IMR-90 (cell line): Measurements from ENCODE around the gene THSD7B. TPM values are rescaled to one million over a fixed set of nuclear protein-coding genes. Genes with fewer than 3 reads are reported as not detected.

Experiments used
- ATAC-seq: fragments of 200-7000 bp; cut with Tn5 transposase; 2 replicates; pipeline ENCODE4 v1.9.1; 2020; ENCODE audit warnings: low read depth, mild to moderate bottlenecking, moderate library complexity
- BruUV-seq: library from RNA; stranded (reverse); fragments of 400-500 nt; replicated peaks from 2 replicates; lab custom pipeline; 2021; lab: Mats Ljungman, UMichigan
- CTCF ChIA-PET: fragments of 300-600 bp; formaldehyde crosslinking; extraction: SDS; loops from one replicate; lab custom pipeline; 2021; ENCODE audit warnings: antibody characterized with exemption; lab: Yijun Ruan, JAX
- POLR2A ChIA-PET: fragments of 300-600 bp; sonication (Branson Sonifier 250); formaldehyde crosslinking; loops from one replicate; lab custom pipeline; 2022; ENCODE audit warnings: antibody characterized with exemption; ENCODE audit not compliant: unreplicated experiment; lab: Charles Lee
- DNase-seq: peaks from one replicate; pipeline ENCODE4 v3.0.0; 2013
- H2AFZ ChIP-seq: replicated peaks from 2 replicates; pipeline ENCODE3; 2013; ENCODE audit warnings: low read length, mild to moderate bottlenecking; ENCODE audit not compliant: poor library complexity
- H2AK5ac ChIP-seq: 2 replicates; pipeline ENCODE4 v1.6.1; 2013; ENCODE audit warnings: low read depth, low read length, inconsistent platforms
- H2AK9ac ChIP-seq: replicated peaks from 2 replicates; pipeline ENCODE3; 2013; ENCODE audit warnings: mild to moderate bottlenecking, low read depth, low read length, moderate library complexity; ENCODE audit not compliant: poor library complexity
- H2BK120ac ChIP-seq: 2 replicates; pipeline ENCODE4 v1.6.1; 2013; ENCODE audit warnings: low read depth, low read length, inconsistent platforms
- H2BK15ac ChIP-seq: 3 replicates; pipeline ENCODE4 v1.6.1; 2013; ENCODE audit warnings: low read depth, low read length, inconsistent platforms
- H2BK20ac ChIP-seq: 2 replicates; pipeline ENCODE4 v1.6.1; 2013; ENCODE audit warnings: low read depth, mild to moderate bottlenecking, inconsistent platforms, low read length, moderate library complexity
- H2BK5ac ChIP-seq: 2 replicates; pipeline ENCODE4 v1.6.1; 2013; ENCODE audit warnings: mild to moderate bottlenecking, low read depth, low read length, inconsistent platforms; ENCODE audit not compliant: poor library complexity, severe bottlenecking
- H3K14ac ChIP-seq: replicated peaks from 2 replicates; pipeline ENCODE4 v1.6.1; 2013; ENCODE audit warnings: low read depth, low read length, inconsistent platforms
- H3K18ac ChIP-seq: 2 replicates; pipeline ENCODE4 v1.6.1; 2013; ENCODE audit warnings: low read depth, low read length, control low read depth
- H3K23ac ChIP-seq: 2 replicates; pipeline ENCODE4 v1.6.1; 2013; ENCODE audit warnings: low read depth, low read length, inconsistent platforms
- H3K27ac ChIP-seq: 2 replicates; pipeline ENCODE4 v1.5.1; 2013; ENCODE audit warnings: mild to moderate bottlenecking, control low read depth, low read length; ENCODE audit not compliant: insufficient read depth
- H3K27me3 ChIP-seq: 2 replicates; pipeline ENCODE4 v1.6.1; 2013; ENCODE audit warnings: low read length; ENCODE audit not compliant: control insufficient read depth, insufficient read depth
- H3K36me3 ChIP-seq: 2 replicates; pipeline ENCODE4 v1.6.1; 2013; ENCODE audit warnings: low read length, mixed read lengths; ENCODE audit not compliant: control insufficient read depth, insufficient read depth
- H3K4ac ChIP-seq: 2 replicates; pipeline ENCODE4 v1.6.1; 2013; ENCODE audit warnings: low read depth, low read length, inconsistent platforms
- H3K4me1 ChIP-seq: 2 replicates; pipeline ENCODE4 v1.6.1; 2013; ENCODE audit warnings: low read length, mixed read lengths; ENCODE audit not compliant: control insufficient read depth, insufficient read depth
- H3K4me2 ChIP-seq: 2 replicates; pipeline ENCODE4 v1.6.1; 2013; ENCODE audit warnings: low read depth, mild to moderate bottlenecking, control low read depth, low read length, moderate library complexity
- H3K4me3 ChIP-seq: 2 replicates; pipeline ENCODE4 v1.5.1; 2013; ENCODE audit warnings: low read depth, mild to moderate bottlenecking, control low read depth, low read length, moderate library complexity; ENCODE audit not compliant: insufficient read depth
- H3K56ac ChIP-seq: 2 replicates; pipeline ENCODE4 v1.6.1; 2013; ENCODE audit warnings: low read length, inconsistent platforms; ENCODE audit not compliant: insufficient read depth; ENCODE audit errors: extremely low read depth
- H3K79me1 ChIP-seq, 2 experiments: 2 replicates each; pipeline ENCODE4 v1.6.1; 2013; ENCODE audit warnings: low read length in 2 of 2, inconsistent platforms in 1 of 2, low read depth in 1 of 2
- H3K9ac ChIP-seq: 2 replicates; pipeline ENCODE4 v1.6.1; 2013; ENCODE audit warnings: low read depth, low read length, control low read depth
- H3K9me1 ChIP-seq: 2 replicates; pipeline ENCODE4 v1.6.1; 2013; ENCODE audit warnings: low read length, inconsistent platforms; ENCODE audit not compliant: insufficient read depth
- H3K9me3 ChIP-seq: 2 replicates; pipeline ENCODE4 v1.6.1; 2013; ENCODE audit warnings: low read length; ENCODE audit not compliant: control insufficient read depth, insufficient read depth
- H4K20me1 ChIP-seq: 2 replicates; pipeline ENCODE4 v1.6.1; 2013; ENCODE audit warnings: low read length, inconsistent platforms; ENCODE audit not compliant: insufficient read depth
- H4K5ac ChIP-seq: 2 replicates; pipeline ENCODE4 v1.6.1; 2013; ENCODE audit warnings: mild to moderate bottlenecking, low read depth, low read length, control low read depth
- H4K8ac ChIP-seq, 2 experiments: 2 replicates each; pipeline ENCODE4 v1.6.1; 2013; ENCODE audit warnings: low read depth in 2 of 2, low read length in 2 of 2, control low read depth in 1 of 2, inconsistent platforms in 1 of 2
- H4K91ac ChIP-seq: 2 replicates; pipeline ENCODE4 v1.6.1; 2013; ENCODE audit warnings: low read depth, low read length, inconsistent platforms; ENCODE audit not compliant: insufficient read depth
- BHLHE40 ChIP-seq: fragments of 150-350 bp; IDR thresholded peaks from 2 replicates; pipeline ENCODE4 v1.6.1; 2016; ENCODE audit warnings: mild to moderate bottlenecking, low read depth, low read length
- CEBPB ChIP-seq: IDR thresholded peaks from 2 replicates; pipeline ENCODE4 v1.6.1; 2012; ENCODE audit warnings: low read depth, low read length, improper control_type of control experiment
- CHD1 ChIP-seq: IDR thresholded peaks from 2 replicates; pipeline ENCODE4 v1.6.1; 2012; ENCODE audit warnings: low read depth, low read length, improper control_type of control experiment
- CTCF ChIP-seq: conservative IDR thresholded peaks from 2 replicates; pipeline ENCODE4 v1.5.1; 2012; ENCODE audit warnings: mild to moderate bottlenecking, low read depth, low read length, improper control_type of control experiment
- ELK1 ChIP-seq: fragments of 150-350 bp; IDR thresholded peaks from 2 replicates; pipeline ENCODE4 v1.6.1; 2016; ENCODE audit warnings: low read depth, mild to moderate bottlenecking, low read length, moderate library complexity, borderline replicate concordance
- FOS ChIP-seq: fragments of 150-350 bp; IDR thresholded peaks from 2 replicates; pipeline ENCODE4 v1.6.1; 2016; ENCODE audit warnings: low read depth, low read length
- MAFK ChIP-seq: IDR thresholded peaks from 2 replicates; pipeline ENCODE4 v1.6.1; 2012; ENCODE audit warnings: low read depth, low read length, improper control_type of control experiment
- MAZ ChIP-seq: IDR thresholded peaks from 2 replicates; pipeline ENCODE4 v1.6.1; 2012; ENCODE audit warnings: low read depth, mild to moderate bottlenecking, low read length, improper control_type of control experiment, moderate library complexity, borderline replicate concordance
- MXI1 ChIP-seq: IDR thresholded peaks from 2 replicates; pipeline ENCODE4 v1.6.1; 2012; ENCODE audit warnings: low read depth, mild to moderate bottlenecking, low read length, moderate library complexity, borderline replicate concordance
- NFE2L2 ChIP-seq: fragments of 150-350 bp; IDR thresholded peaks from 2 replicates; pipeline ENCODE4 v1.6.1; 2016; ENCODE audit warnings: low read depth, mild to moderate bottlenecking, low read length
- POLR2A ChIP-seq: IDR thresholded peaks from 2 replicates; pipeline ENCODE4 v1.6.1; 2012; ENCODE audit warnings: mild to moderate bottlenecking, low read depth, low read length
- RAD21 ChIP-seq: IDR thresholded peaks from 2 replicates; pipeline ENCODE4 v1.6.1; 2012; ENCODE audit warnings: low read length, improper control_type of control experiment
- RCOR1 ChIP-seq: IDR thresholded peaks from 2 replicates; pipeline ENCODE4 v1.6.1; 2012; ENCODE audit warnings: mild to moderate bottlenecking, low read length, improper control_type of control experiment; ENCODE audit not compliant: insufficient replicate concordance
- RFX5 ChIP-seq: IDR thresholded peaks from 2 replicates; pipeline ENCODE4 v1.8.0; 2012; ENCODE audit warnings: low read depth, mild to moderate bottlenecking, low read length, moderate library complexity
- SMC3 ChIP-seq: fragments of 150-350 bp; IDR thresholded peaks from 2 replicates; pipeline ENCODE4 v1.6.1; 2016; ENCODE audit warnings: low read depth, mild to moderate bottlenecking, antibody characterized with exemption, low read length, moderate library complexity
- USF2 ChIP-seq: fragments of 150-350 bp; IDR thresholded peaks from 2 replicates; pipeline ENCODE4 v1.6.1; 2017; ENCODE audit warnings: mild to moderate bottlenecking, antibody characterized with exemption, low read length, low read depth
- WGBS, 2 experiments: methylation state at CpG; one replicate each; pipeline versions ENCODE4 v1.1.5 to v1.1.7; 2013; ENCODE audit warnings: missing lambda C conversion rate in 2 of 2; ENCODE audit not compliant: insufficient read length in 1 of 2; ENCODE audit errors: extremely low coverage in 2 of 2; 5-methylcytosine and 5-hydroxymethylcytosine counted together
- dilution Hi-C: fragments of 300-500 bp; cut with HindIII; formaldehyde crosslinking; loops from one replicate; pipeline ENCODE4 v1.14.3; 2018; ENCODE audit warnings: low sequenced_read_pairs; ENCODE audit not compliant: unreplicated experiment
- in situ Hi-C: fragments of 300-500 bp; cut with MboI; formaldehyde crosslinking; loops from 3 replicates; pipeline ENCODE4 v1.14.3; 2019; ENCODE audit warnings: low sequenced_read_pairs, inconsistent platforms, mixed read lengths
- intact Hi-C: fragments of 100-400 bp; cut with micrococcal nuclease; formaldehyde crosslinking; loops from 2 replicates; pipeline ENCODE4 v1.10.0; 2022
- polyA plus RNA-seq, 3 experiments: library from polyadenylated mRNA; depleted of rRNA; stranded (reverse); fragments of >200 nt; gene quantifications; 2 replicates each; pipeline ENCODE4 v1.2.3, GENCODE V29; 2012; ENCODE audit warnings: low replicate concordance in 1 of 3
- total RNA-seq: library from RNA; depleted of rRNA; stranded (reverse); fragments of >200 nt; gene quantifications from 2 replicates; pipeline ENCODE4 v1.2.3, GENCODE V29; 2012

The THSD7B gene
- total and polyA plus RNA-seq, 2 of the 4 experiments (the other 2 are of a cell fraction) = not detected

GRCh38 chr2:136929531-136929930 is 164.2 kb downstream of the THSD7B start:
- H4K91ac ChIP-seq = no peak overlapping the region
- no peak overlapping the region for H2AFZ ChIP-seq
- no peaks in the 10 kb centered on the region for H3K4me1 ChIP-seq
- ChIA-PET CTCF (no interaction called here), POLR2A (no interaction called here)
- no peak overlapping the region for H3K27ac ChIP-seq
- in situ Hi-C loops = no loop called here
- H3K79me1 ChIP-seq = no peaks in the 10 kb centered on the region
- H3K14ac ChIP-seq = no peak overlapping the region
- WGBS, 2 experiments = no CpG with 5 or more reads among the region's 2 CpGs
- BruUV-seq = no TSS peak
- intact Hi-C loops = no loop called here
- TF ChIP-seq RFX5 = no peak
- TF ChIP-seq BHLHE40 = no peak
- no peak for TF ChIP-seq MAFK
- no peak for TF ChIP-seq RAD21
- no peak for TF ChIP-seq MAZ
- TF ChIP-seq MXI1 = no peak
- no peak for TF ChIP-seq CHD1
- no peak for TF ChIP-seq CEBPB
- TF ChIP-seq USF2 = no peak
- TF ChIP-seq CTCF = no peak
- TF ChIP-seq SMC3 = no peak
- TF ChIP-seq POLR2A = no peak
- no peak for TF ChIP-seq ELK1
- no peak for TF ChIP-seq NFE2L2
- no peak for TF ChIP-seq RCOR1
- no peak for TF ChIP-seq FOS
- H2AK5ac ChIP-seq = no peak overlapping the region
- no peak overlapping the region for H3K4me2 ChIP-seq
- H4K5ac ChIP-seq = no peak overlapping the region
- no peak overlapping the region for H3K9ac ChIP-seq
- no peaks in the 10 kb centered on the region for H3K9me1 ChIP-seq
- H2AK9ac ChIP-seq = no peak overlapping the region
- H2BK15ac ChIP-seq = no peak overlapping the region
- no peak overlapping the region for H3K4ac ChIP-seq
- H3K9me3 ChIP-seq = peaks cover 5% of the 10 kb centered on the region
- H2BK5ac ChIP-seq = no peak overlapping the region
- H4K20me1 ChIP-seq = no peaks in the 10 kb centered on the region
- DNase-seq (no peak), ATAC-seq (no peak)
- H4K8ac ChIP-seq = no peak overlapping the region
- no peak overlapping the region for H3K56ac ChIP-seq
- H3K23ac ChIP-seq = no peak overlapping the region
- no peaks in the 10 kb centered on the region for H3K36me3 ChIP-seq
- H3K4me3 ChIP-seq = no peak overlapping the region
- no peak overlapping the region for H3K18ac ChIP-seq
- dilution Hi-C loops = no loop called here
- H2BK20ac ChIP-seq = no peak overlapping the region
- no peak overlapping the region for H2BK120ac ChIP-seq
- no peaks in the 10 kb centered on the region for H3K27me3 ChIP-seq
